Ammon's horn (tissue), 1 donor: ENCODE results near the gene HSF2BP.
"Not testable (repeated sequence)": the region's sequence is repeated elsewhere in the genome, so short reads cannot be mapped to it uniquely, and the experiment has no call there.

Experiments used
- DNase-seq: peaks from one replicate; pipeline ENCODE4 v3.0.0-alpha.2; 2016; ENCODE audit warnings: low spot score

Gene HSF2BP

GRCh38 chr21:43619344-43619743 is 39.9 kb downstream of the HSF2BP start:
- no peak for DNase-seq

DNA sequence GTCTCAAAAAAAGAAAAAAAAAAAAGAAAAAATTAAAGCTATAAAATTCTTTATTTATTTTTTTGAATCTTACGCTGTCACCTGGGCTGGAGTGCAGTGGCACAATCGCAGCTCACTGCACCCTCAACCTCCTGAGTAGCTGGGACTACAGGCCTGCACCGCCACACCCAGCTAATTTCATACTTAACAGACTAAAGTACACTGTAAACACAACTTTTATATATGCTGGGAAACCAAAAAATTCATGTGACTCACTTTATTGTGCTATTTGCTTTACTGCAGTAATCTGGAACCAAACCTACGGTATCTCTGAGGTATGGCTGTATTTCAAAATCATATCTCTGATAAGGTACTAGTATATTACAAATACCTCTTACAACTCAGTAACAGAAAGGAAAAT is 40.3 kb downstream of the HSF2BP start:
- no peak for DNase-seq

DNA sequence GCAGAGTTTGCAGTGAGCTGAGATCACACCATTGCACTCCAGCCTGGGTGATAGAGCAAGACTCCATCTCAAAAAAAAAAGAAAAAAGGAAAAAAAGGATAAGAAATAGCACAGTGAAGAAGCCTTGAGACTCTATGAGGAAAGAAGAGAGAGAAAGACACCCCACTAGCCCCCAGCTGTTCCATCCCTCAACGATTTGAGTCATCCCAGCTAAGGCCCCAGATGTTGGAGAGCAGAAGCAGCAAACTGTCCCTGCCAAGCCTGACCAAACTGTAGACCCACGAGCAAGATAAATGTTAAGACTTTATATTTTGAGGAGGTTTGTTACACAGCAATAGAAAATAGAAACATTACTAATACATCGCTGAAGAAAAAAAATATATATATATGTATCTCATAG is 42.4 kb downstream of the HSF2BP start:
- DNase-seq, result not testable (repeated sequence)

DNA sequence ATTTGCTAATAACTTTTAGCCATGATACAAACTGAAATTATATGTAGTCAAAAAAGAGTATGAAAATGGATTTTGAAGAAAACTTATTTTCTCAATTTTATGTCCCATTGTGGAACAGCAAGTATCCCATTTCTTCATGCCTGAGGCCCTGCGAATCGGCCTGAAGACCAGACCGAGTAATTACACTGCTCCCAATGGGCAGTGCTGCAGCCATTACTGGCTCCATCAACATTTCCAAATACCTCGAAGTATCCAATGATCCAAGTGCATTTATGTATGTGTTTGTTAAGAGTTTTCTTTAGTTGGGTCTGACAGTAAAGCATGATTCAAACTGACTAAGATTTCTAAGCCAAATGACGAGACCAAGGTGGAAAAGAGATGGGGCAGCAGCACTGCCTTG is 44.4 kb downstream of the HSF2BP start:
- DNase-seq, result no peak

- DNase-seq, result no peak
These were observed 45.3 kb downstream of the HSF2BP start for GRCh38 chr21:43613755-43614638.

GRCh38 chr21:43611598-43612369 is 47.5 kb downstream of the HSF2BP start:
- peak; percentile 56 for DNase-seq

DNA sequence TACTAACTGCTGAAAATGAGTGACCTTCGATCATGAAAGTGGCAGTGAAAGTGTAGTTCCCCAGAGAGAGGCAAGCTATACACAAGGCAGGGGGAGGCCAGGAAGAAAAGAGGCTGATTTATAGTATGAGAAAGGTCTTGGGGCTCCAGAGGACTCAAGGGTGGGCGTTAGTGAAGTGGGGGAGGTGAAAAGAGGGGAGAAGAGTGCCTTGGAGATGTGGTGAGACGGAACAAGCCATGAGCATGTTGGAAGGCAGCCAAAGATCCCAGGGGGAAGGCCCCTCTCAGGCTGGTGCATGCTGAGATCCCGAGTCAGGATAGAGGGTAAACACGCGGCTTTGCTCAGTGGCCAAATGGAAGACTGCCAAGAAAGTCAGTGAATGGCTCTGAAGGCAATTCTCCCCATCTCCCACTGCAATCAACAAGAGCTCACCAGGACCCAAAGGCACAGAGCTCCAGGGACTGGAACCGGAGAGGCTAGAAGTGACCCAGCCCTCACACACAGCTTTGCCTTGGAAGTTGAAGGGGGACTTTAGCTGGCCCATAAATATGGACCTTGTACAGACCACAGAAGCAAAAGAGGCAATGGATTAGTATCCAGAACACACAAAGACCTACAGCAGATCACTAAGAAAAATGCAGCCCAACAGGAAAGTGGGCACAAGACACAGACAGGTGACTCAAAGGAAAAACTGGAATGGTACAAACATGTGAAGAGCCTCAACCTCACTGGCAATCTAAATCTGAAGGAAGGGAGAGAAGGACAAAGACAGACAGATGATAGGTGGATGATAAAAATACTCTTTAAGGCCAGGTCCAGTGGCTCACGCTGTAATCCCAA is 49.6 kb downstream of the HSF2BP start:
- peak; percentile 29 for DNase-seq

GRCh38 chr21:43608664-43609063 is 50.6 kb downstream of the HSF2BP start:
- DNase-seq, result no peak

DNA sequence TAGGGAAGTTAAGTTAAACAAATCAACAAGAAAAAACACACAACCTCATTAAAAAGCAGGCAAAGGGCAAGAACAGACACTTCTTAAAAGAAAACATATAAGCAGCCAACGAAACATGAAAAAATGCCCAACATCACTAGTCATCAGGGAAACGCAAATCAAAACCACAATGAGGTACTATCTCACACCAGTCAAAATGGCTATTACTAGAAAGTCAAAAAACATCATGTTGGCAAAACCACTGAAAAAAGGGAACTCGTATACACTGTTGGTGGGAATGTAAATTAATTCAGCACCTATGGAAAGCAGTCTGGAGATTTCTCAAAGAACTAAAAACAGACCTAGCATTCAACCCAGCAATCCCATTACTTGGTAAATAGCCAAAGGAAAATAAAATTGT is 51.1 kb downstream of the HSF2BP start:
- DNase-seq, result no peak

GRCh38 chr21:43605320-43606215 is 53.7 kb downstream of the HSF2BP start:
- no peak for DNase-seq

- DNase-seq, result no peak
These were observed 54.6 kb downstream of the HSF2BP start for GRCh38 chr21:43604505-43605204.

GRCh38 chr21:43603641-43604504 is 55.4 kb downstream of the HSF2BP start:
- DNase-seq, result no peak

DNA sequence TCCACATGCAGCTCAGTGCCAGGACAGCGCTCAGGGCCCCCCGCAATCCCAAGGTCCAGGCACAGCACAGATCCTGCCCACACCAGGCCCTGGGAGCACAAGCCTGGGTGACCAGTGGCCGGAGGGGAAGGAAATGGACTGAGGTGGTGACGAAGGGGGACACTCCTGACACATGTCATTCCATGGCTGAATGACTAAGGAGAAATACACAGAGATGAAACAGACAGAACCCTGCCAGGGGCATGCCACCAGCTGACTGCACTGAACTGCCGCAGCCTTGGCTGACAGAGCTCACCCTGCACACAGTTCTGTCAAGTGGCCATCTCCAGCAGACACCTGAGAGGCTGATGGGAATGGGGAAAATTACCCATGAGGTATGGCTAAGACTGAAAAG is 56.1 kb downstream of the HSF2BP start:
- no peak for DNase-seq

DNA sequence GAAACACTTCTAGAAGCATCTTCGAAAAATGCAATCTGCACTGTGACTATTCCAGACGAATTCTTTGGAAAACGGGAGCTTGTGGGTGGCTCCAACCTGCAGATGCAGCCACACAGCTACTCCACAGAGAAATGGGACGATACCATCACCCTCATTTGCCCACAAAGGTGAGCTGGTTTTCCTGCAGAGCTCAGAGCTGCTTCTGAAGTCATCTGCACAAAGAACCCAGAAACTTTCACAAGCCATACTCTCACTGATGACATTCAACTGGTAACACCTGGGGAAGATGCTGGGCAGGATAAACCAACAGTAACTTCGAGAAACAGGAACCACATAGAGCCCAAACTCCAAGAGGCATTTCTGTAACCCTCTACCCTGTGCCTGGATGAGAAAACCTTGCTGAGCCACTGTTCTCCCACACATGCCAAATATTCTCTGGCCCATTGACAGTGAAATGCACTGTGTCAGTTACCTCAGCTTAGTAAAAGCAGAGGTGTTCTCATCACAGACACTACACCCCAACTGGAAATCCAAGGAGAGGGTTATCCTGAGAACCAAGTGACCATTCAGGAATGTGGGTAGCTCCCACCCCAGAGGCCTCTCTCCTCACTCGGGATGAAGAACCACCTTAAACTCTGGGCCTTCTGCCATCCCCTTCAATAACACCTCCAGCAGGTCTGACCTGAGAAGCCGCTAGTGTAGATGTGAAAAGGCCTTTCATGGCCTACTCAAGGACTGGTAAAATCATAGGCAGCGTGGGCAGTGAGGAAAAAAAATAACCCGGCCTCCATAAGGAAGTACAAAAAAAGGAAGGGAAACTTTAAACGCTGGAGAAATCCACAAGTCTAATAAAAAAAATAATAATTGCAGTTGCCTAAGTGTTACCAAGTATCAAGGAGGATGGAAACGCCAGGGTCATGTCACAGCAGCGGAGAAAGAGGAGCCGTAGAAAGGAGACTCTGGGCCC is 56.7 kb downstream of the HSF2BP start:
- DNase-seq, result no peak

DNA sequence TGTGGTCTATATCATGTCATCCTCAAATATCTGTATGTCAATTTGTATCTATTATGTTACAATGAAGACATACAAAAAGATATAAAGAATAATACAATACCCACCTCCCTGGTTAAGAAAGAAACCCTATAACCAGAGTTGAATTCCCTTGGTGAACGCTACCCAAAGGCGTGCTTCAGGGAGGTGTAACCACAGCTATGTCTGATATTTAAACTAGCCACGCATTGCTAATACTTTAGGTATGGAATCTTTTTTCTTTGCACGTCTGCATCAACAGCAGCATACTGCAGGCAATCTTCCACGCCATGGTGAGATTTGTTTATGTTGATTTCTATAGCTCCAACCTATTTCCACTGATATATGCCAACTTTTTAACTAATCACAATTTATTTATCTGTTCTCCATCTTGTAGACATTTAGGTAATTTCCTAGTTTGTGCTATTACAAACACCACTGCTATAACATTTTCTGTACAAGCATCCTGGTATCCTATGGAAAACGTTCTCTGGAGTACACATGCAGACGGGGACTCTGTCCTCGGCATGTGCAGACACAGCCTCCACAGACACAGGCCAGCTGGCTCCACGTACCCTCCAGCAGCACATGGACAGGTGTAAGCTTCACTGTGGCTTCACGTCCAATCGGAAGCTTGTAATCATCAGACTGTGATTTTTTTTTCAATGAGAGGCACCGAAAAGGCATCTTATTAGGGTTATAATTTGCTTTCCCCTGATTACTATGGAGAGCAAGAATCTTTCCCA is 58.5 kb downstream of the HSF2BP start:
- no peak for DNase-seq

DNA sequence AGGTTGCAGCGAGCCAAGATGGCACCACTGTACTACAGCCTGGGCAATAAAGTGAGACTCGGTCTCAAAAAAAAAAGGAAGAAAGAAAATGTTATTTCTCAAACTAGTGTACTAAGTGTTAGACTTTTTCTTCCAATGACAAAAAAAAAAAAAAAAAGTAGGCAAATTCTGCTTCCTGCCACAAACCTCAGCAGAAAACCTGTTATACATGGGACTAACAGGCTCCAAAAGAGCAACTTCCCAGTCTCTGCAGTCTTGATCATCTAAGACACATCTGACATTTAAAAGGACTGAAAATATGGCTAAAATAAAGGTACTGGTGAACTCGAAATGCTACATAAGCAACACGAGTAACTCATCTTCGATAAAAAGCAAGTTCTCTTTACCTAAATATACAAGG is 59.6 kb downstream of the HSF2BP start:
- no peak for DNase-seq

DNA sequence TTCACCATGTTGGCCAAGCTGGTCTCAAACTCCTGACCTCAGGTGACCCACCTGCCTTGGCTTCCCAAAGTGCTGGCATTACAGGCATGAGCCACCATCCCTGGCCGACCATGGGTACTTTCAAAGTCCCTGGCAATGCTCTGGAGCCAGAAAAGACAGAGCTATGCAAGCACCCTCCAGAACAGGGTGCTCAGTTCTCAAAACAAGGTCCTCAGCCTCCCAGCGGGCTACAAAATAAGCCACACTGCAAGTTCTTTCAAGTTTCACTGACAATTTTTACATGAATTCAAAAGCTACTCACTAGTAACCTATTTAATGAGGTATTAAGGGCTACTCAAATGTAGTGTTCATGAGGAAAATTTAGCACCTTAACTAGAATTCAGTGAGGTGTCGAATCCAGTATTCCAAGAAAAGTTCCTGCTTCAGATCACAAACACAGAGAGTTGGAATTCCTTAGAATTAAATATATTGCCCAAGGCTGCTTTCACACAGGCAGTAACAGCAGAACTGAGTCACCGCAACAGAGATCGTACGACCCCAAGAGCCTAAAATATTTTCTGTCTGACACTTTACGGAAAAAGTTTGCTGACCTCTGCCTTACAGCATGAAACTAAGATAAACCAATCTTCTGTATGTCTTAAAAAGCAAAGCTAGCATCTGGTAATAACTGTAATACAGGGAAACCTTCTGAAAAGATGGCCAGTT is 60.7 kb downstream of the HSF2BP start:
- DNase-seq, result no peak
